Peyer's patch (tissue), 4 donors: Measurements from ENCODE around the gene KCNAB1.

ENCODE experiments used
- CTCF ChIP-seq, 6 experiments: fragments of 450-650 bp in 4 of 6; fragments of 200-600 bp in 2 of 6; sonication (generic) in 1 of 6; IDR thresholded peaks; one replicate each; pipeline ENCODE4 v1.5.1; 2017 to 2019; ENCODE audit warnings: antibody characterized with exemption in 6 of 6, mild to moderate bottlenecking in 3 of 6, moderate library complexity in 1 of 6
- POLR2A ChIP-seq, 2 donors: fragments of 450-650 bp; IDR thresholded peaks; one replicate each; pipeline ENCODE4 v1.5.1; 2017; ENCODE audit warnings: antibody characterized with exemption in 2 of 2, mild to moderate bottlenecking in 2 of 2, moderate library complexity in 2 of 2

GRCh38 chr3:156418428-156418827 is 298.1 kb downstream of the KCNAB1 start:
- TF ChIP-seq CTCF (IDR thresholded peaks at IDR 0.05), result no peak
- TF ChIP-seq POLR2A (IDR thresholded peaks at IDR 0.05), result no peak
